H9 (cell line): Measurements from ENCODE around the gene JMJD8. TPM values are rescaled to one million over a fixed set of nuclear protein-coding genes. Genes with fewer than 3 reads are reported as not detected.

Experiments used
- DNase-seq: peaks from one replicate; pipeline ENCODE4 v3.0.0-alpha.2; 2017
- H2AFZ ChIP-seq: one replicate; pipeline ENCODE4 v1.6.1; 2013; ENCODE audit warnings: mild to moderate bottlenecking, low read length, control low read depth, moderate library complexity
- H2AK5ac ChIP-seq: 2 replicates; pipeline ENCODE4 v1.6.1; 2013; ENCODE audit warnings: low read length, control low read depth, mixed read lengths; ENCODE audit not compliant: insufficient read length
- H2BK120ac ChIP-seq: one replicate; pipeline ENCODE4 v1.6.1; 2013; ENCODE audit warnings: low read depth, mild to moderate bottlenecking, low read length, control low read depth, inconsistent platforms; ENCODE audit not compliant: poor library complexity, severe bottlenecking
- H2BK12ac ChIP-seq: 2 replicates; pipeline ENCODE4 v1.6.1; 2013; ENCODE audit warnings: low read length, control low read depth, mixed read lengths, low read depth; ENCODE audit not compliant: insufficient read length
- H2BK15ac ChIP-seq: 2 replicates; pipeline ENCODE4 v1.6.1; 2013; ENCODE audit warnings: low read depth, low read length, control low read depth
- H2BK20ac ChIP-seq: one replicate; pipeline ENCODE4 v1.6.1; 2013; ENCODE audit warnings: low read depth, mild to moderate bottlenecking, low read length, control low read depth, inconsistent platforms; ENCODE audit not compliant: poor library complexity, severe bottlenecking
- H2BK5ac ChIP-seq: 2 replicates; pipeline ENCODE4 v1.6.1; 2013; ENCODE audit warnings: low read length, control low read depth, mixed read lengths; ENCODE audit not compliant: insufficient read length
- H3K14ac ChIP-seq: 2 replicates; pipeline ENCODE4 v1.6.1; 2013; ENCODE audit warnings: low read length, control low read depth; ENCODE audit not compliant: insufficient read depth
- H3K18ac ChIP-seq: 2 replicates; pipeline ENCODE4 v1.6.1; 2013; ENCODE audit warnings: low read depth, mild to moderate bottlenecking, mixed read lengths, low read length, control low read depth; ENCODE audit not compliant: insufficient read length
- H3K23ac ChIP-seq: 2 replicates; pipeline ENCODE4 v1.6.1; 2013; ENCODE audit warnings: low read length, control low read depth, mixed read lengths, low read depth; ENCODE audit not compliant: insufficient read length
- H3K23me2 ChIP-seq: 2 replicates; pipeline ENCODE4 v1.6.1; 2013; ENCODE audit warnings: low read depth, mild to moderate bottlenecking, mixed read lengths, low read length, control low read depth; ENCODE audit not compliant: insufficient read length, poor library complexity, severe bottlenecking
- H3K27ac ChIP-seq: 2 replicates; pipeline ENCODE4 v1.5.1; 2013; ENCODE audit warnings: low read length, control low read depth, mixed read lengths, low read depth; ENCODE audit not compliant: insufficient read length
- H3K27me3 ChIP-seq: 2 replicates; pipeline ENCODE4 v1.6.1; 2013; ENCODE audit warnings: low read length, control low read depth, inconsistent platforms; ENCODE audit not compliant: insufficient read depth
- H3K4ac ChIP-seq: 2 replicates; pipeline ENCODE4 v1.6.1; 2013; ENCODE audit warnings: low read depth, mild to moderate bottlenecking, control low read depth, inconsistent platforms, low read length, moderate library complexity
- H3K4me1 ChIP-seq: 2 replicates; pipeline ENCODE4 v1.6.1; 2013; ENCODE audit warnings: low read length, control low read depth, inconsistent platforms; ENCODE audit not compliant: insufficient read depth
- H3K4me2 ChIP-seq: 2 replicates; pipeline ENCODE4 v1.6.1; 2013; ENCODE audit warnings: low read length, control low read depth, mixed read lengths; ENCODE audit not compliant: insufficient read length, insufficient read depth
- H3K56ac ChIP-seq: 2 replicates; pipeline ENCODE4 v1.6.1; 2013; ENCODE audit warnings: low read depth, mild to moderate bottlenecking, mixed read lengths, low read length, control low read depth; ENCODE audit not compliant: insufficient read length
- H3K79me1 ChIP-seq: 2 replicates; pipeline ENCODE4 v1.6.1; 2013; ENCODE audit warnings: low read depth, mild to moderate bottlenecking, moderate library complexity, low read length, control low read depth, inconsistent platforms; ENCODE audit not compliant: insufficient read depth, poor library complexity, severe bottlenecking
- H3K79me2 ChIP-seq: 2 replicates; pipeline ENCODE4 v1.6.1; 2013; ENCODE audit warnings: low read length, control low read depth, inconsistent platforms; ENCODE audit not compliant: insufficient read depth
- H3K9ac ChIP-seq: 2 replicates; pipeline ENCODE4 v1.6.1; 2013; ENCODE audit warnings: low read length, control low read depth, mixed read lengths; ENCODE audit not compliant: insufficient read length; ENCODE audit errors: extremely low read depth
- H3K9me3 ChIP-seq: one replicate; pipeline ENCODE4 v1.6.1; 2013; ENCODE audit warnings: low read depth, low read length, inconsistent platforms; ENCODE audit not compliant: control insufficient read depth
- H3T11ph ChIP-seq: one replicate; pipeline ENCODE4 v1.6.1; 2013; ENCODE audit warnings: mild to moderate bottlenecking, low read length, control low read depth, inconsistent platforms
- H4K20me1 ChIP-seq: one replicate; pipeline ENCODE4 v1.6.1; 2013; ENCODE audit not compliant: control insufficient read depth, insufficient read length, insufficient read depth
- H4K5ac ChIP-seq: 2 replicates; pipeline ENCODE4 v1.6.1; 2013; ENCODE audit warnings: low read depth, mild to moderate bottlenecking, mixed read lengths, low read length, control low read depth; ENCODE audit not compliant: insufficient read length
- H4K8ac ChIP-seq: replicated peaks from 2 replicates; pipeline ENCODE4 v1.6.1; 2013; ENCODE audit warnings: low read length, control low read depth, mixed read lengths, low read depth; ENCODE audit not compliant: insufficient read length
- H4K91ac ChIP-seq: 2 replicates; pipeline ENCODE4 v1.6.1; 2013; ENCODE audit warnings: low read depth, mild to moderate bottlenecking, moderate library complexity, mixed read lengths, low read length, control low read depth; ENCODE audit not compliant: insufficient read length
- H3K27ac Mint-ChIP-seq, 3 experiments: 2 replicates in 2 of 3; 3 replicates in 1 of 3; pipeline ENCODE4 v1.8.0; 2020 to 2021; ENCODE audit warnings: mixed read lengths in 3 of 3, mild to moderate bottlenecking in 1 of 3, moderate library complexity in 1 of 3
- H3K27me3 Mint-ChIP-seq: 2 replicates; pipeline ENCODE4 v1.8.0; 2021; ENCODE audit warnings: low read depth, mild to moderate bottlenecking, moderate library complexity, mixed read lengths
- H3K36me3 Mint-ChIP-seq, 3 experiments: 2 replicates in 2 of 3; 3 replicates in 1 of 3; pipeline ENCODE4 v1.8.0; 2020 to 2021; ENCODE audit warnings: low read depth in 3 of 3, mixed read lengths in 3 of 3; ENCODE audit not compliant: insufficient read depth in 1 of 3
- H3K4me1 Mint-ChIP-seq, 2 experiments: 2 replicates each; pipeline ENCODE4 v1.8.0; 2020; ENCODE audit warnings: mixed read lengths in 2 of 2
- H3K4me3 Mint-ChIP-seq, 2 experiments: 2 replicates in 1 of 2; 3 replicates in 1 of 2; pipeline ENCODE4 v1.8.0; 2020 to 2021; ENCODE audit warnings: mild to moderate bottlenecking in 2 of 2, mixed read lengths in 2 of 2, moderate library complexity in 1 of 2
- H3K9me3 Mint-ChIP-seq, 2 experiments: 2 replicates in 1 of 2; 3 replicates in 1 of 2; pipeline ENCODE4 v1.8.0; 2020; ENCODE audit warnings: mild to moderate bottlenecking in 2 of 2, mixed read lengths in 2 of 2, moderate library complexity in 1 of 2
- CTCF ChIP-seq: fragments of 200-600 bp; sonication (generic); conservative IDR thresholded peaks from 3 replicates; pipeline ENCODE4 v1.8.0; 2021; ENCODE audit warnings: antibody characterized with exemption, mild to moderate bottlenecking
- WGBS: extraction: QIAGEN DNeasy Blood & Tissue Kit; methylation state at CpG from one replicate; pipeline ENCODE4 v1.1.7; 2013; ENCODE audit warnings: missing lambda C conversion rate, low lambda C conversion rate, mixed read lengths; ENCODE audit not compliant: insufficient read length; ENCODE audit errors: extremely low coverage; 5-methylcytosine and 5-hydroxymethylcytosine counted together
- total RNA-seq: library from RNA; stranded (reverse); gene quantifications from 2 replicates; pipeline ENCODE4 v1.2.1, GENCODE V29; 2021

Gene JMJD8
- total RNA-seq, 1 experiment from 2014 or later = 52.7 TPM

- no peak overlapping the region for H3K27ac ChIP-seq
- peaks cover 15% of the 10 kb centered on the region for H3K23me2 ChIP-seq
- Mint-ChIP-seq H3K9me3 (no peaks in the 10 kb centered on the region), H3K27me3 (peaks cover 3% of the 10 kb centered on the region; the same call in 1 of the 2 replicates), H3K4me1 (peaks cover 16 to 32% of the 10 kb centered on the region in 2 experiments), H3K4me3 (no peak overlapping the region; a peak in 1 of 5 replicates), H3K27ac (no peak overlapping the region), H3K36me3 (peaks cover 13 to 20% (median 16%) of the 10 kb centered on the region in 3 experiments; a peak in 6 of 7 replicates)
- no peaks in the 10 kb centered on the region for H3K9me3 ChIP-seq
- H3K9ac ChIP-seq = no peak overlapping the region
- no peak overlapping the region for H4K8ac ChIP-seq
- H4K20me1 ChIP-seq = no peaks in the 10 kb centered on the region
- no peak overlapping the region for H3K14ac ChIP-seq
- no peak for TF ChIP-seq CTCF
- no peak overlapping the region for H3K4ac ChIP-seq
- no peaks in the 10 kb centered on the region for H3K27me3 ChIP-seq
- DNase-seq = no peak
- peaks cover 2% of the 10 kb centered on the region; the same call in 1 of the 2 replicates for H3K79me2 ChIP-seq
- H2BK5ac ChIP-seq = no peak overlapping the region
- H3T11ph ChIP-seq = no peak overlapping the region
- no peak overlapping the region for H3K4me2 ChIP-seq
- H3K18ac ChIP-seq = no peak overlapping the region
- no peak overlapping the region for H3K56ac ChIP-seq
- no peaks in the 10 kb centered on the region for H3K4me1 ChIP-seq
- no peak overlapping the region for H2BK120ac ChIP-seq
- H2AK5ac ChIP-seq = no peak overlapping the region
- H2AFZ ChIP-seq = no peak overlapping the region
- no peak overlapping the region for H4K5ac ChIP-seq
- no peak overlapping the region for H2BK15ac ChIP-seq
- no peak overlapping the region for H4K91ac ChIP-seq
- H3K23ac ChIP-seq = no peak overlapping the region
- H2BK20ac ChIP-seq = no peak overlapping the region
- WGBS = no CpG with 5 or more reads among the region's 23 CpGs
- H3K79me1 ChIP-seq = no peaks in the 10 kb centered on the region
- H2BK12ac ChIP-seq = no peak overlapping the region
These were observed 7.2 kb downstream of the JMJD8 start for GRCh38 chr16:676913-677312.
